ENCODE data around the gene ENOX1.

DNA sequence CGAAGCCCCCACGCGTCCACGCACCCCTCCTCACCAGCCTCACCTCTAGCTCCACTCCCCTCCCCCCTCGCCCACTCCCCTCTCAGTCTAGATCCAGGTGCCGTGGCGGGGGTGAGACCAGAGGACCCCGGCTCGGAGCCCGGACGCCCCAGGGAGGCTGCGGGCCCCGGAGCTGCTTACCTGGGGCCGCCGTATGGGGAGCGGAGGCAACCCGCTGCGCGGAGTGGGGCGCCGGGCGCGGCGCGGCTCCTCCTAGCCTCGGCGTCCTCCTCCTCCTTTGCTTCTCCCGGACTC is 353 bp downstream of the ENOX1 start:
- TF ChIP-seq, protein P1, sequence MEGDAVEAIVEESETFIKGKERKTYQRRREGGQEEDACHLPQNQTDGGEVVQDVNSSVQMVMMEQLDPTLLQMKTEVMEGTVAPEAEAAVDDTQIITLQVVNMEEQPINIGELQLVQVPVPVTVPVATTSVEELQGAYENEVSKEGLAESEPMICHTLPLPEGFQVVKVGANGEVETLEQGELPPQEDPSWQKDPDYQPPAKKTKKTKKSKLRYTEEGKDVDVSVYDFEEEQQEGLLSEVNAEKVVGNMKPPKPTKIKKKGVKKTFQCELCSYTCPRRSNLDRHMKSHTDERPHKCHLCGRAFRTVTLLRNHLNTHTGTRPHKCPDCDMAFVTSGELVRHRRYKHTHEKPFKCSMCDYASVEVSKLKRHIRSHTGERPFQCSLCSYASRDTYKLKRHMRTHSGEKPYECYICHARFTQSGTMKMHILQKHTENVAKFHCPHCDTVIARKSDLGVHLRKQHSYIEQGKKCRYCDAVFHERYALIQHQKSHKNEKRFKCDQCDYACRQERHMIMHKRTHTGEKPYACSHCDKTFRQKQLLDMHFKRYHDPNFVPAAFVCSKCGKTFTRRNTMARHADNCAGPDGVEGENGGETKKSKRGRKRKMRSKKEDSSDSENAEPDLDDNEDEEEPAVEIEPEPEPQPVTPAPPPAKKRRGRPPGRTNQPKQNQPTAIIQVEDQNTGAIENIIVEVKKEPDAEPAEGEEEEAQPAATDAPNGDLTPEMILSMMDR (IDR thresholded peaks at IDR 0.05; ENCODE audit: low read depth, low read length), result no peak
- no peak for TF ChIP-seq EZH2phosphoT487 (IDR thresholded peaks at IDR 0.05; ENCODE audit: low read depth)
